IMR-90 (cell line): ENCODE results near the gene FGFBP2.

Source experiments
- CEBPB ChIP-seq: IDR thresholded peaks from 2 replicates; pipeline ENCODE4 v1.6.1; 2012; ENCODE audit warnings: low read depth, low read length, improper control_type of control experiment
- CHD1 ChIP-seq: IDR thresholded peaks from 2 replicates; pipeline ENCODE4 v1.6.1; 2012; ENCODE audit warnings: low read depth, low read length, improper control_type of control experiment
- CTCF ChIP-seq: conservative IDR thresholded peaks from 2 replicates; pipeline ENCODE4 v1.5.1; 2012; ENCODE audit warnings: mild to moderate bottlenecking, low read depth, low read length, improper control_type of control experiment
- ELK1 ChIP-seq: fragments of 150-350 bp; IDR thresholded peaks from 2 replicates; pipeline ENCODE4 v1.6.1; 2016; ENCODE audit warnings: low read depth, mild to moderate bottlenecking, low read length, moderate library complexity, borderline replicate concordance
- FOS ChIP-seq: fragments of 150-350 bp; IDR thresholded peaks from 2 replicates; pipeline ENCODE4 v1.6.1; 2016; ENCODE audit warnings: low read depth, low read length
- MAFK ChIP-seq: IDR thresholded peaks from 2 replicates; pipeline ENCODE4 v1.6.1; 2012; ENCODE audit warnings: low read depth, low read length, improper control_type of control experiment
- MAZ ChIP-seq: IDR thresholded peaks from 2 replicates; pipeline ENCODE4 v1.6.1; 2012; ENCODE audit warnings: low read depth, mild to moderate bottlenecking, low read length, improper control_type of control experiment, moderate library complexity, borderline replicate concordance
- MXI1 ChIP-seq: IDR thresholded peaks from 2 replicates; pipeline ENCODE4 v1.6.1; 2012; ENCODE audit warnings: low read depth, mild to moderate bottlenecking, low read length, moderate library complexity, borderline replicate concordance
- POLR2A ChIP-seq: IDR thresholded peaks from 2 replicates; pipeline ENCODE4 v1.6.1; 2012; ENCODE audit warnings: mild to moderate bottlenecking, low read depth, low read length
- RAD21 ChIP-seq: IDR thresholded peaks from 2 replicates; pipeline ENCODE4 v1.6.1; 2012; ENCODE audit warnings: low read length, improper control_type of control experiment
- RFX5 ChIP-seq: IDR thresholded peaks from 2 replicates; pipeline ENCODE4 v1.8.0; 2012; ENCODE audit warnings: low read depth, mild to moderate bottlenecking, low read length, moderate library complexity
- SMC3 ChIP-seq: fragments of 150-350 bp; IDR thresholded peaks from 2 replicates; pipeline ENCODE4 v1.6.1; 2016; ENCODE audit warnings: low read depth, mild to moderate bottlenecking, antibody characterized with exemption, low read length, moderate library complexity
- USF2 ChIP-seq: fragments of 150-350 bp; IDR thresholded peaks from 2 replicates; pipeline ENCODE4 v1.6.1; 2017; ENCODE audit warnings: mild to moderate bottlenecking, antibody characterized with exemption, low read length, low read depth

- TF ChIP-seq POLR2A = no peak
- TF ChIP-seq RFX5 = no peak
- TF ChIP-seq SMC3 = no peak
- no peak for TF ChIP-seq CTCF
- no peak for TF ChIP-seq CEBPB
- TF ChIP-seq FOS = no peak
- TF ChIP-seq CHD1 = no peak
- no peak for TF ChIP-seq RAD21
- no peak for TF ChIP-seq MAZ
- TF ChIP-seq MAFK = no peak
- TF ChIP-seq USF2 = no peak
- no peak for TF ChIP-seq ELK1
- no peak for TF ChIP-seq MXI1
Measured at GRCh38 chr4:15947684-15948083, 15.3 kb downstream of the FGFBP2 start.
